GM23338 (cell line): ENCODE measurements around the gene GYS2. TPM values are rescaled to one million over a fixed set of nuclear protein-coding genes. Genes with fewer than 3 reads are reported as not detected.

Source experiments
- ATAC-seq: fragments of 200-7000 bp; cut with Tn5 transposase; 3 replicates; pipeline ENCODE4 v1.9.1; 2020
- DNase-seq: peaks from one replicate; pipeline ENCODE4 v3.0.0-alpha.2; 2015; ENCODE audit warnings: low spot score
- H2AFZ ChIP-seq: fragments of 200-600 bp; sonication (generic); 2 replicates; pipeline ENCODE4 v1.8.0; 2016; ENCODE audit warnings: antibody characterized with exemption, mild to moderate bottlenecking, moderate library complexity
- H3F3A ChIP-seq: fragments of 200-600 bp; sonication (generic); replicated peaks from 2 replicates; pipeline ENCODE4 v1.8.0; 2017; ENCODE audit warnings: antibody characterized with exemption, mixed run types, low read depth
- H3K27ac ChIP-seq: fragments of 200-600 bp; sonication (generic); 2 replicates; pipeline ENCODE4 v1.6.1; 2016; ENCODE audit warnings: low read depth
- H3K27me3 ChIP-seq: fragments of 200-600 bp; sonication (generic); 2 replicates; pipeline ENCODE4 v1.8.0; 2016; ENCODE audit warnings: mild to moderate bottlenecking, mixed run types, moderate library complexity; ENCODE audit not compliant: insufficient read depth
- H3K36me3 ChIP-seq: fragments of 200-600 bp; sonication (generic); 2 replicates; pipeline ENCODE4 v1.8.0; 2016; ENCODE audit warnings: mild to moderate bottlenecking; ENCODE audit not compliant: insufficient read depth
- H3K4me1 ChIP-seq: fragments of 200-600 bp; sonication (generic); 2 replicates; pipeline ENCODE4 v1.8.0; 2016; ENCODE audit warnings: mild to moderate bottlenecking, moderate library complexity; ENCODE audit not compliant: insufficient read depth
- H3K4me2 ChIP-seq: fragments of 200-600 bp; sonication (generic); 2 replicates; pipeline ENCODE4 v1.7.1; 2017; ENCODE audit warnings: mixed run types
- H3K4me3 ChIP-seq: fragments of 200-600 bp; sonication (generic); 2 replicates; pipeline ENCODE4 v1.6.1; 2016; ENCODE audit warnings: mixed run types
- H3K79me2 ChIP-seq: fragments of 200-600 bp; sonication (generic); replicated peaks from 2 replicates; pipeline ENCODE4 v1.8.0; 2017; ENCODE audit warnings: mild to moderate bottlenecking; ENCODE audit not compliant: insufficient read depth
- H3K9me2 ChIP-seq: fragments of 200-600 bp; sonication (generic); 2 replicates; pipeline ENCODE4 v1.8.0; 2017; ENCODE audit not compliant: insufficient read depth
- H4K20me1 ChIP-seq: fragments of 200-600 bp; sonication (generic); replicated peaks from 2 replicates; pipeline ENCODE4 v1.8.0; 2017; ENCODE audit warnings: mild to moderate bottlenecking; ENCODE audit not compliant: insufficient read depth
- H3K27ac Mint-ChIP-seq: 2 replicates; pipeline ENCODE4 v1.8.0; 2020; ENCODE audit warnings: inconsistent platforms, mild to moderate bottlenecking, moderate library complexity, mixed read lengths
- H3K27me3 Mint-ChIP-seq: 3 replicates; pipeline ENCODE4 v1.8.0; 2022; ENCODE audit warnings: low read depth, mild to moderate bottlenecking, moderate library complexity, mixed read lengths, inconsistent platforms; ENCODE audit not compliant: insufficient read depth, poor library complexity
- H3K36me3 Mint-ChIP-seq: 3 replicates; pipeline ENCODE4 v1.8.0; 2021; ENCODE audit warnings: low read depth, mild to moderate bottlenecking, inconsistent platforms, moderate library complexity, mixed read lengths
- H3K4me1 Mint-ChIP-seq: 3 replicates; pipeline ENCODE4 v1.8.0; 2020; ENCODE audit warnings: mild to moderate bottlenecking, inconsistent platforms, mixed read lengths
- H3K4me3 Mint-ChIP-seq: 3 replicates; pipeline ENCODE4 v1.8.0; 2021; ENCODE audit warnings: moderate library complexity, mild to moderate bottlenecking, inconsistent platforms, mixed read lengths
- H3K9me3 Mint-ChIP-seq: 3 replicates; pipeline ENCODE4 v1.8.0; 2020; ENCODE audit warnings: moderate library complexity, mild to moderate bottlenecking, inconsistent platforms, mixed read lengths
- CREB1 ChIP-seq: fragments of 250-450 bp; sonication (Bioruptor Pico); IDR thresholded peaks from 2 replicates; pipeline ENCODE4 v1.5.0; 2020; ENCODE audit warnings: low read depth, mild to moderate bottlenecking, moderate library complexity
- JUNB ChIP-seq: IDR thresholded peaks from one replicate; pipeline ENCODE4 v1.6.1; 2016; ENCODE audit warnings: antibody characterized with exemption; ENCODE audit not compliant: unreplicated experiment
- NANOG ChIP-seq: IDR thresholded peaks from 2 replicates; pipeline ENCODE4 v1.6.1; 2016; ENCODE audit warnings: antibody characterized with exemption, borderline replicate concordance
- STAT1 ChIP-seq: IDR thresholded peaks from one replicate; pipeline ENCODE4 v1.6.1; 2016; ENCODE audit warnings: antibody characterized with exemption; ENCODE audit not compliant: unreplicated experiment
- ZNF114 ChIP-seq: fragments of 250-450 bp; sonication (Bioruptor Pico); IDR thresholded peaks from 2 replicates; pipeline ENCODE4 v1.5.0; 2020; ENCODE audit warnings: mild to moderate bottlenecking, moderate library complexity
- ZNF331 ChIP-seq: fragments of 250-450 bp; sonication (Bioruptor Pico); IDR thresholded peaks from 2 replicates; pipeline ENCODE4 v1.5.0; 2020; ENCODE audit warnings: low read depth, mild to moderate bottlenecking, moderate library complexity
- polyA plus RNA-seq: library from polyadenylated mRNA; unstranded; fragments of >200 nt; fragmentation: Nextera tagmentation; extraction: Ambion mirVana; gene quantifications from 2 replicates; pipeline ENCODE4 v1.2.1, GENCODE V29; 2016
- total RNA-seq: library from RNA; depleted of rRNA; stranded (reverse); fragments of >200 nt; shearing (Covaris generic); gene quantifications from 2 replicates; pipeline ENCODE4 v1.2.3, GENCODE V29; 2014
- TF ChIP-seq, protein P1 (sequence below): fragments of 250-450 bp; sonication (Bioruptor Pico); IDR thresholded peaks from 2 replicates; pipeline ENCODE4 v1.5.0; 2020; ENCODE audit warnings: mild to moderate bottlenecking, moderate library complexity
- TF ChIP-seq, protein P2 (sequence below), 2 experiments: fragments of 200-600 bp in 1 of 2; sonication (generic) in 1 of 2; conservative IDR thresholded peaks; 2 replicates each; pipeline versions ENCODE4 v1.5.1 to v1.6.1; 2016 to 2017; ENCODE audit warnings: antibody characterized with exemption in 2 of 2, low read depth in 2 of 2, mild to moderate bottlenecking in 2 of 2, moderate library complexity in 1 of 2
- TF ChIP-seq, protein P3 (sequence below): IDR thresholded peaks from one replicate; pipeline ENCODE4 v1.6.1; 2018; ENCODE audit warnings: antibody characterized with exemption; ENCODE audit not compliant: unreplicated experiment

GYS2 gene
- total and polyA plus RNA-seq, 2 experiments from 2014 or later, result not detected

DNA sequence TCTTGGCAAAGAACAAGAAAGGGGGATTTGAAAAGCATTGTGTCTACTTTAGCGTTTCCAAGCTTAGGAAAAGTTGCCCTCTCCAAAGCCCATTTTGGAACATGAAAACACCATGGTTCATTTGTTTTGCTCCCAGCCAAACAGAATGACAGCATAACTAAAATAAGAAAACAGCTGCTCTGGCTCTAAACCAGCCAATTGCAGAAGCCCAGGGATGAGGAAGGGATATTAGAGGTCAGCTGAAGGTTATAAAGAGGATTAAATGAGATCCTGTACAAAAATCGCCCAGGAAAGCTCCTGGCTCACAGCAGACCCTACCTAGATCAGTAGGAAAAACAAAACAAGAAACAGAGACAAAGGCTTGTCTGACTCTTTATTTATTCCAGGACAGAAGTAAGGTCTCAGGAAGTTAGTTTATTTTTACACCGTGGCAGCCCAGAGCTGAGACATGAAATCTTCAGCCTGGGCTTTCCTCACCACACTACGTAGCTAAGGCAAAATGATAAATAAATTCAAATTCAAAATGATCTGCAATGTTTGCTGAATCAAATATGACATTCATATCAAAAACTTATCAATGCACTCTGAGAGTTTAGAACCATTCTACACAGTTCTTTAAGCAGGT, 52.7 kb downstream of the GYS2 start:
- Histone ChIP-seq H3K4me3 (no peak overlapping the region), H3K4me2 (no peak overlapping the region), H3K27ac (no peak overlapping the region), H3K4me1 (no peaks in the 10 kb centered on the region), H2AFZ (no peak overlapping the region), H3K27me3 (no peaks in the 10 kb centered on the region), H3K79me2 (no peaks in the 10 kb centered on the region), H4K20me1 (no peaks in the 10 kb centered on the region), H3F3A (no peaks in the 10 kb centered on the region), H3K9me2 (no peaks in the 10 kb centered on the region), H3K36me3 (no peaks in the 10 kb centered on the region)
- H3K27ac Mint-ChIP-seq, result no peak overlapping the region
- ATAC-seq (no peak), DNase-seq (no peak)
- H3K27me3 Mint-ChIP-seq, result peaks cover 3% of the 10 kb centered on the region
- no peaks in the 10 kb centered on the region for H3K9me3 Mint-ChIP-seq
- no peaks in the 10 kb centered on the region for H3K4me1 Mint-ChIP-seq
- H3K36me3 Mint-ChIP-seq, result no peaks in the 10 kb centered on the region
- no peak for TF ChIP-seq NANOG
- TF ChIP-seq JUNB, result no peak
- TF ChIP-seq ZNF114 (CRISPR knock-in tag), result no peak
- no peak overlapping the region for H3K4me3 Mint-ChIP-seq

DNA sequence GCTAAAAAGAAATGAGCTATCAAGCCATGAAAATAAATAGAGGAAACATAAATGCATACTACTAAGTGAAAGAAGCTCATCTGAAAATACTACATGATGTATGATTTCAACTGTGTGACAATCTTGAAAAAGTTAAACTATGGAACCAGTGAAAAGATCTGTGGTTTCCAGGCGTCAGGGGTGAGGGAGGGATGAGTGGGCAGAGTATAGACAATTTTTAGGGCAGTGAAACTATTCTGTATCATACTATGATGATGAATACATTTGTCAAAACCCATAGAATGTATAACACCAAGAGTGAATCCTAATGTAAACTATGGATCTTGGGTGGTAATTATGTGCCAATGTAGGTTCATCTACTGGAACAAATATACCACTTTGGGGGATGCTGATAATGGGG, 57.2 kb downstream of the GYS2 start:
- Histone ChIP-seq H3K79me2 (no peaks in the 10 kb centered on the region), H3K4me1 (no peaks in the 10 kb centered on the region), H3K27me3 (no peaks in the 10 kb centered on the region), H3F3A (no peaks in the 10 kb centered on the region), H3K4me3 (no peak overlapping the region), H3K27ac (no peak overlapping the region), H3K4me2 (no peak overlapping the region), H3K36me3 (no peaks in the 10 kb centered on the region), H3K9me2 (no peaks in the 10 kb centered on the region), H4K20me1 (no peaks in the 10 kb centered on the region), H2AFZ (no peak overlapping the region)
- Mint-ChIP-seq H3K36me3 (no peaks in the 10 kb centered on the region), H3K4me3 (no peak overlapping the region), H3K27me3 (peaks cover 2% of the 10 kb centered on the region), H3K27ac (no peak overlapping the region), H3K4me1 (no peaks in the 10 kb centered on the region), H3K9me3 (no peaks in the 10 kb centered on the region)
- TF ChIP-seq ZNF331 (no peak), NANOG (no peak), CREB1 (CRISPR knock-in tag) (no peak), STAT1 (no peak)
- TF ChIP-seq, protein P1, sequence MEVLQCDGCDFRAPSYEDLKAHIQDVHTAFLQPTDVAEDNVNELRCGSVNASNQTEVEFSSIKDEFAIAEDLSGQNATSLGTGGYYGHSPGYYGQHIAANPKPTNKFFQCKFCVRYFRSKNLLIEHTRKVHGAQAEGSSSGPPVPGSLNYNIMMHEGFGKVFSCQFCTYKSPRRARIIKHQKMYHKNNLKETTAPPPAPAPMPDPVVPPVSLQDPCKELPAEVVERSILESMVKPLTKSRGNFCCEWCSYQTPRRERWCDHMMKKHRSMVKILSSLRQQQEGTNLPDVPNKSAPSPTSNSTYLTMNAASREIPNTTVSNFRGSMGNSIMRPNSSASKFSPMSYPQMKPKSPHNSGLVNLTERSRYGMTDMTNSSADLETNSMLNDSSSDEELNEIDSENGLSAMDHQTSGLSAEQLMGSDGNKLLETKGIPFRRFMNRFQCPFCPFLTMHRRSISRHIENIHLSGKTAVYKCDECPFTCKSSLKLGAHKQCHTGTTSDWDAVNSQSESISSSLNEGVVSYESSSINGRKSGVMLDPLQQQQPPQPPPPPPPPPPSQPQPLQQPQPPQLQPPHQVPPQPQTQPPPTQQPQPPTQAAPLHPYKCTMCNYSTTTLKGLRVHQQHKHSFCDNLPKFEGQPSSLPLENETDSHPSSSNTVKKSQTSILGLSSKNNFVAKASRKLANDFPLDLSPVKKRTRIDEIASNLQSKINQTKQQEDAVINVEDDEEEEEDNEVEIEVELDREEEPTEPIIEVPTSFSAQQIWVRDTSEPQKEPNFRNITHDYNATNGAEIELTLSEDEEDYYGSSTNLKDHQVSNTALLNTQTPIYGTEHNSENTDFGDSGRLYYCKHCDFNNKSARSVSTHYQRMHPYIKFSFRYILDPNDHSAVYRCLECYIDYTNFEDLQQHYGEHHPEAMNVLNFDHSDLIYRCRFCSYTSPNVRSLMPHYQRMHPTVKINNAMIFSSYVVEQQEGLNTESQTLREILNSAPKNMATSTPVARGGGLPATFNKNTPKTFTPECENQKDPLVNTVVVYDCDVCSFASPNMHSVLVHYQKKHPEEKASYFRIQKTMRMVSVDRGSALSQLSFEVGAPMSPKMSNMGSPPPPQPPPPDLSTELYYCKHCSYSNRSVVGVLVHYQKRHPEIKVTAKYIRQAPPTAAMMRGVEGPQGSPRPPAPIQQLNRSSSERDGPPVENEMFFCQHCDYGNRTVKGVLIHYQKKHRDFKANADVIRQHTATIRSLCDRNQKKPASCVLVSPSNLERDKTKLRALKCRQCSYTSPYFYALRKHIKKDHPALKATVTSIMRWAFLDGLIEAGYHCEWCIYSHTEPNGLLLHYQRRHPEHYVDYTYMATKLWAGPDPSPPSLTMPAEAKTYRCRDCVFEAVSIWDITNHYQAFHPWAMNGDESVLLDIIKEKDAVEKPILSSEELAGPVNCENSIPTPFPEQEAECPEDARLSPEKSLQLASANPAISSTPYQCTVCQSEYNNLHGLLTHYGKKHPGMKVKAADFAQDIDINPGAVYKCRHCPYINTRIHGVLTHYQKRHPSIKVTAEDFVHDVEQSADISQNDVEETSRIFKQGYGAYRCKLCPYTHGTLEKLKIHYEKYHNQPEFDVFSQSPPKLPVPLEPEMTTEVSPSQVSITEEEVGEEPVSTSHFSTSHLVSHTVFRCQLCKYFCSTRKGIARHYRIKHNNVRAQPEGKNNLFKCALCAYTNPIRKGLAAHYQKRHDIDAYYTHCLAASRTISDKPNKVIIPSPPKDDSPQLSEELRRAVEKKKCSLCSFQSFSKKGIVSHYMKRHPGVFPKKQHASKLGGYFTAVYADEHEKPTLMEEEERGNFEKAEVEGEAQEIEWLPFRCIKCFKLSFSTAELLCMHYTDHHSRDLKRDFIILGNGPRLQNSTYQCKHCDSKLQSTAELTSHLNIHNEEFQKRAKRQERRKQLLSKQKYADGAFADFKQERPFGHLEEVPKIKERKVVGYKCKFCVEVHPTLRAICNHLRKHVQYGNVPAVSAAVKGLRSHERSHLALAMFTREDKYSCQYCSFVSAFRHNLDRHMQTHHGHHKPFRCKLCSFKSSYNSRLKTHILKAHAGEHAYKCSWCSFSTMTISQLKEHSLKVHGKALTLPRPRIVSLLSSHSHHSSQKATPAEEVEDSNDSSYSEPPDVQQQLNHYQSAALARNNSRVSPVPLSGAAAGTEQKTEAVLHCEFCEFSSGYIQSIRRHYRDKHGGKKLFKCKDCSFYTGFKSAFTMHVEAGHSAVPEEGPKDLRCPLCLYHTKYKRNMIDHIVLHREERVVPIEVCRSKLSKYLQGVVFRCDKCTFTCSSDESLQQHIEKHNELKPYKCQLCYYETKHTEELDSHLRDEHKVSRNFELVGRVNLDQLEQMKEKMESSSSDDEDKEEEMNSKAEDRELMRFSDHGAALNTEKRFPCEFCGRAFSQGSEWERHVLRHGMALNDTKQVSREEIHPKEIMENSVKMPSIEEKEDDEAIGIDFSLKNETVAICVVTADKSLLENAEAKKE, result no peak
- TF ChIP-seq, protein P2, sequence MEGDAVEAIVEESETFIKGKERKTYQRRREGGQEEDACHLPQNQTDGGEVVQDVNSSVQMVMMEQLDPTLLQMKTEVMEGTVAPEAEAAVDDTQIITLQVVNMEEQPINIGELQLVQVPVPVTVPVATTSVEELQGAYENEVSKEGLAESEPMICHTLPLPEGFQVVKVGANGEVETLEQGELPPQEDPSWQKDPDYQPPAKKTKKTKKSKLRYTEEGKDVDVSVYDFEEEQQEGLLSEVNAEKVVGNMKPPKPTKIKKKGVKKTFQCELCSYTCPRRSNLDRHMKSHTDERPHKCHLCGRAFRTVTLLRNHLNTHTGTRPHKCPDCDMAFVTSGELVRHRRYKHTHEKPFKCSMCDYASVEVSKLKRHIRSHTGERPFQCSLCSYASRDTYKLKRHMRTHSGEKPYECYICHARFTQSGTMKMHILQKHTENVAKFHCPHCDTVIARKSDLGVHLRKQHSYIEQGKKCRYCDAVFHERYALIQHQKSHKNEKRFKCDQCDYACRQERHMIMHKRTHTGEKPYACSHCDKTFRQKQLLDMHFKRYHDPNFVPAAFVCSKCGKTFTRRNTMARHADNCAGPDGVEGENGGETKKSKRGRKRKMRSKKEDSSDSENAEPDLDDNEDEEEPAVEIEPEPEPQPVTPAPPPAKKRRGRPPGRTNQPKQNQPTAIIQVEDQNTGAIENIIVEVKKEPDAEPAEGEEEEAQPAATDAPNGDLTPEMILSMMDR (conservative IDR thresholded peaks at IDR 0.05; ENCODE audit: low read depth in 2 of 2), result no peak
- TF ChIP-seq, protein P3, sequence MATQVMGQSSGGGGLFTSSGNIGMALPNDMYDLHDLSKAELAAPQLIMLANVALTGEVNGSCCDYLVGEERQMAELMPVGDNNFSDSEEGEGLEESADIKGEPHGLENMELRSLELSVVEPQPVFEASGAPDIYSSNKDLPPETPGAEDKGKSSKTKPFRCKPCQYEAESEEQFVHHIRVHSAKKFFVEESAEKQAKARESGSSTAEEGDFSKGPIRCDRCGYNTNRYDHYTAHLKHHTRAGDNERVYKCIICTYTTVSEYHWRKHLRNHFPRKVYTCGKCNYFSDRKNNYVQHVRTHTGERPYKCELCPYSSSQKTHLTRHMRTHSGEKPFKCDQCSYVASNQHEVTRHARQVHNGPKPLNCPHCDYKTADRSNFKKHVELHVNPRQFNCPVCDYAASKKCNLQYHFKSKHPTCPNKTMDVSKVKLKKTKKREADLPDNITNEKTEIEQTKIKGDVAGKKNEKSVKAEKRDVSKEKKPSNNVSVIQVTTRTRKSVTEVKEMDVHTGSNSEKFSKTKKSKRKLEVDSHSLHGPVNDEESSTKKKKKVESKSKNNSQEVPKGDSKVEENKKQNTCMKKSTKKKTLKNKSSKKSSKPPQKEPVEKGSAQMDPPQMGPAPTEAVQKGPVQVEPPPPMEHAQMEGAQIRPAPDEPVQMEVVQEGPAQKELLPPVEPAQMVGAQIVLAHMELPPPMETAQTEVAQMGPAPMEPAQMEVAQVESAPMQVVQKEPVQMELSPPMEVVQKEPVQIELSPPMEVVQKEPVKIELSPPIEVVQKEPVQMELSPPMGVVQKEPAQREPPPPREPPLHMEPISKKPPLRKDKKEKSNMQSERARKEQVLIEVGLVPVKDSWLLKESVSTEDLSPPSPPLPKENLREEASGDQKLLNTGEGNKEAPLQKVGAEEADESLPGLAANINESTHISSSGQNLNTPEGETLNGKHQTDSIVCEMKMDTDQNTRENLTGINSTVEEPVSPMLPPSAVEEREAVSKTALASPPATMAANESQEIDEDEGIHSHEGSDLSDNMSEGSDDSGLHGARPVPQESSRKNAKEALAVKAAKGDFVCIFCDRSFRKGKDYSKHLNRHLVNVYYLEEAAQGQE, result no peak
- no peak for ATAC-seq
- no peak for DNase-seq
